Activated CD4-positive, alpha-beta T cell treated with anti-CD3 and anti-CD28 coated beads for 1 hour (primary cell): ENCODE measurements around the gene PRRG3.

Experiments used
- DNase-seq: peaks from one replicate; pipeline ENCODE4 v3.0.0-alpha.2; 2020

PRRG3 gene

GRCh38 chrX:151745651-151746050, 50.4 kb downstream of the PRRG3 start:
- no peak for DNase-seq

- DNase-seq: no peak
Observed at GRCh38 chrX:151746502-151746901, 51.2 kb downstream of the PRRG3 start.

- DNase-seq: no peak
Observed at GRCh38 chrX:151750511-151750910, 55.3 kb downstream of the PRRG3 start.

GRCh38 chrX:151752847-151753246, 57.6 kb downstream of the PRRG3 start:
- DNase-seq: no peak

- no peak for DNase-seq
Observed at GRCh38 chrX:151753313-151754046, 58.2 kb downstream of the PRRG3 start.

- DNase-seq: no peak
Observed at GRCh38 chrX:151754047-151754429, 58.8 kb downstream of the PRRG3 start.

- no peak for DNase-seq
Observed at GRCh38 chrX:151754641-151755215, 59.5 kb downstream of the PRRG3 start.
